GM23338 (cell line): ENCODE results near the gene ANGPT4. TPM values are rescaled to one million over a fixed set of nuclear protein-coding genes. Genes with fewer than 3 reads are reported as not detected.

Experiments used
- ATAC-seq: fragments of 200-7000 bp; cut with Tn5 transposase; 3 replicates; pipeline ENCODE4 v1.9.1; 2020
- DNase-seq: peaks from one replicate; pipeline ENCODE4 v3.0.0-alpha.2; 2015; ENCODE audit warnings: low spot score
- H2AFZ ChIP-seq: fragments of 200-600 bp; sonication (generic); 2 replicates; pipeline ENCODE4 v1.8.0; 2016; ENCODE audit warnings: antibody characterized with exemption, mild to moderate bottlenecking, moderate library complexity
- H3F3A ChIP-seq: fragments of 200-600 bp; sonication (generic); replicated peaks from 2 replicates; pipeline ENCODE4 v1.8.0; 2017; ENCODE audit warnings: antibody characterized with exemption, mixed run types, low read depth
- H3K27ac ChIP-seq: fragments of 200-600 bp; sonication (generic); 2 replicates; pipeline ENCODE4 v1.6.1; 2016; ENCODE audit warnings: low read depth
- H3K27me3 ChIP-seq: fragments of 200-600 bp; sonication (generic); 2 replicates; pipeline ENCODE4 v1.8.0; 2016; ENCODE audit warnings: mild to moderate bottlenecking, mixed run types, moderate library complexity; ENCODE audit not compliant: insufficient read depth
- H3K36me3 ChIP-seq: fragments of 200-600 bp; sonication (generic); 2 replicates; pipeline ENCODE4 v1.8.0; 2016; ENCODE audit warnings: mild to moderate bottlenecking; ENCODE audit not compliant: insufficient read depth
- H3K4me1 ChIP-seq: fragments of 200-600 bp; sonication (generic); 2 replicates; pipeline ENCODE4 v1.8.0; 2016; ENCODE audit warnings: mild to moderate bottlenecking, moderate library complexity; ENCODE audit not compliant: insufficient read depth
- H3K4me2 ChIP-seq: fragments of 200-600 bp; sonication (generic); 2 replicates; pipeline ENCODE4 v1.7.1; 2017; ENCODE audit warnings: mixed run types
- H3K4me3 ChIP-seq: fragments of 200-600 bp; sonication (generic); 2 replicates; pipeline ENCODE4 v1.6.1; 2016; ENCODE audit warnings: mixed run types
- H3K79me2 ChIP-seq: fragments of 200-600 bp; sonication (generic); replicated peaks from 2 replicates; pipeline ENCODE4 v1.8.0; 2017; ENCODE audit warnings: mild to moderate bottlenecking; ENCODE audit not compliant: insufficient read depth
- H3K9me2 ChIP-seq: fragments of 200-600 bp; sonication (generic); 2 replicates; pipeline ENCODE4 v1.8.0; 2017; ENCODE audit not compliant: insufficient read depth
- H4K20me1 ChIP-seq: fragments of 200-600 bp; sonication (generic); replicated peaks from 2 replicates; pipeline ENCODE4 v1.8.0; 2017; ENCODE audit warnings: mild to moderate bottlenecking; ENCODE audit not compliant: insufficient read depth
- H3K27ac Mint-ChIP-seq: 2 replicates; pipeline ENCODE4 v1.8.0; 2020; ENCODE audit warnings: inconsistent platforms, mild to moderate bottlenecking, moderate library complexity, mixed read lengths
- H3K27me3 Mint-ChIP-seq: 3 replicates; pipeline ENCODE4 v1.8.0; 2022; ENCODE audit warnings: low read depth, mild to moderate bottlenecking, moderate library complexity, mixed read lengths, inconsistent platforms; ENCODE audit not compliant: insufficient read depth, poor library complexity
- H3K36me3 Mint-ChIP-seq: 3 replicates; pipeline ENCODE4 v1.8.0; 2021; ENCODE audit warnings: low read depth, mild to moderate bottlenecking, inconsistent platforms, moderate library complexity, mixed read lengths
- H3K4me1 Mint-ChIP-seq: 3 replicates; pipeline ENCODE4 v1.8.0; 2020; ENCODE audit warnings: mild to moderate bottlenecking, inconsistent platforms, mixed read lengths
- H3K4me3 Mint-ChIP-seq: 3 replicates; pipeline ENCODE4 v1.8.0; 2021; ENCODE audit warnings: moderate library complexity, mild to moderate bottlenecking, inconsistent platforms, mixed read lengths
- H3K9me3 Mint-ChIP-seq: 3 replicates; pipeline ENCODE4 v1.8.0; 2020; ENCODE audit warnings: moderate library complexity, mild to moderate bottlenecking, inconsistent platforms, mixed read lengths
- CREB1 ChIP-seq: fragments of 250-450 bp; sonication (Bioruptor Pico); IDR thresholded peaks from 2 replicates; pipeline ENCODE4 v1.5.0; 2020; ENCODE audit warnings: low read depth, mild to moderate bottlenecking, moderate library complexity
- EZH2 ChIP-seq: fragments of 200-600 bp; sonication (generic); IDR thresholded peaks from one replicate; pipeline ENCODE4 v1.8.0; 2017; ENCODE audit warnings: antibody characterized with exemption, mild to moderate bottlenecking, low read depth; ENCODE audit not compliant: unreplicated experiment
- JUNB ChIP-seq: IDR thresholded peaks from one replicate; pipeline ENCODE4 v1.6.1; 2016; ENCODE audit warnings: antibody characterized with exemption; ENCODE audit not compliant: unreplicated experiment
- NANOG ChIP-seq: IDR thresholded peaks from 2 replicates; pipeline ENCODE4 v1.6.1; 2016; ENCODE audit warnings: antibody characterized with exemption, borderline replicate concordance
- STAT1 ChIP-seq: IDR thresholded peaks from one replicate; pipeline ENCODE4 v1.6.1; 2016; ENCODE audit warnings: antibody characterized with exemption; ENCODE audit not compliant: unreplicated experiment
- ZNF331 ChIP-seq: fragments of 250-450 bp; sonication (Bioruptor Pico); IDR thresholded peaks from 2 replicates; pipeline ENCODE4 v1.5.0; 2020; ENCODE audit warnings: low read depth, mild to moderate bottlenecking, moderate library complexity
- ZNF462 ChIP-seq: fragments of 250-450 bp; sonication (Bioruptor Pico); IDR thresholded peaks from 2 replicates; pipeline ENCODE4 v1.5.0; 2020; ENCODE audit warnings: mild to moderate bottlenecking, moderate library complexity
- polyA plus RNA-seq: library from polyadenylated mRNA; unstranded; fragments of >200 nt; fragmentation: Nextera tagmentation; extraction: Ambion mirVana; gene quantifications from 2 replicates; pipeline ENCODE4 v1.2.1, GENCODE V29; 2016
- total RNA-seq: library from RNA; depleted of rRNA; stranded (reverse); fragments of >200 nt; shearing (Covaris generic); gene quantifications from 2 replicates; pipeline ENCODE4 v1.2.3, GENCODE V29; 2014
- TF ChIP-seq, protein P1 (sequence below): IDR thresholded peaks from 2 replicates; pipeline ENCODE4 v1.6.1; 2016; ENCODE audit warnings: antibody characterized with exemption
- TF ChIP-seq, protein P2 (sequence below): IDR thresholded peaks from one replicate; pipeline ENCODE4 v1.6.1; 2018; ENCODE audit warnings: antibody characterized with exemption; ENCODE audit not compliant: unreplicated experiment

Gene ANGPT4
- total and polyA plus RNA-seq, 2 experiments from 2014 or later: 0.17 TPM; not detected in 1

- TF ChIP-seq, protein P1, sequence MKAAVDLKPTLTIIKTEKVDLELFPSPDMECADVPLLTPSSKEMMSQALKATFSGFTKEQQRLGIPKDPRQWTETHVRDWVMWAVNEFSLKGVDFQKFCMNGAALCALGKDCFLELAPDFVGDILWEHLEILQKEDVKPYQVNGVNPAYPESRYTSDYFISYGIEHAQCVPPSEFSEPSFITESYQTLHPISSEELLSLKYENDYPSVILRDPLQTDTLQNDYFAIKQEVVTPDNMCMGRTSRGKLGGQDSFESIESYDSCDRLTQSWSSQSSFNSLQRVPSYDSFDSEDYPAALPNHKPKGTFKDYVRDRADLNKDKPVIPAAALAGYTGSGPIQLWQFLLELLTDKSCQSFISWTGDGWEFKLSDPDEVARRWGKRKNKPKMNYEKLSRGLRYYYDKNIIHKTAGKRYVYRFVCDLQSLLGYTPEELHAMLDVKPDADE: no peak
- TF ChIP-seq ZNF462 (CRISPR knock-in tag): no peak
- no peak for TF ChIP-seq ZNF331 (CRISPR knock-in tag)
Measured at GRCh38 chr20:891058-891705, 25.0 kb downstream of the ANGPT4 start (continued).

GRCh38 chr20:890666-891057 lies 25.5 kb downstream of the ANGPT4 start:
- no peaks in the 10 kb centered on the region for H3K36me3 Mint-ChIP-seq
- TF ChIP-seq STAT1: no peak
- TF ChIP-seq, protein P2, sequence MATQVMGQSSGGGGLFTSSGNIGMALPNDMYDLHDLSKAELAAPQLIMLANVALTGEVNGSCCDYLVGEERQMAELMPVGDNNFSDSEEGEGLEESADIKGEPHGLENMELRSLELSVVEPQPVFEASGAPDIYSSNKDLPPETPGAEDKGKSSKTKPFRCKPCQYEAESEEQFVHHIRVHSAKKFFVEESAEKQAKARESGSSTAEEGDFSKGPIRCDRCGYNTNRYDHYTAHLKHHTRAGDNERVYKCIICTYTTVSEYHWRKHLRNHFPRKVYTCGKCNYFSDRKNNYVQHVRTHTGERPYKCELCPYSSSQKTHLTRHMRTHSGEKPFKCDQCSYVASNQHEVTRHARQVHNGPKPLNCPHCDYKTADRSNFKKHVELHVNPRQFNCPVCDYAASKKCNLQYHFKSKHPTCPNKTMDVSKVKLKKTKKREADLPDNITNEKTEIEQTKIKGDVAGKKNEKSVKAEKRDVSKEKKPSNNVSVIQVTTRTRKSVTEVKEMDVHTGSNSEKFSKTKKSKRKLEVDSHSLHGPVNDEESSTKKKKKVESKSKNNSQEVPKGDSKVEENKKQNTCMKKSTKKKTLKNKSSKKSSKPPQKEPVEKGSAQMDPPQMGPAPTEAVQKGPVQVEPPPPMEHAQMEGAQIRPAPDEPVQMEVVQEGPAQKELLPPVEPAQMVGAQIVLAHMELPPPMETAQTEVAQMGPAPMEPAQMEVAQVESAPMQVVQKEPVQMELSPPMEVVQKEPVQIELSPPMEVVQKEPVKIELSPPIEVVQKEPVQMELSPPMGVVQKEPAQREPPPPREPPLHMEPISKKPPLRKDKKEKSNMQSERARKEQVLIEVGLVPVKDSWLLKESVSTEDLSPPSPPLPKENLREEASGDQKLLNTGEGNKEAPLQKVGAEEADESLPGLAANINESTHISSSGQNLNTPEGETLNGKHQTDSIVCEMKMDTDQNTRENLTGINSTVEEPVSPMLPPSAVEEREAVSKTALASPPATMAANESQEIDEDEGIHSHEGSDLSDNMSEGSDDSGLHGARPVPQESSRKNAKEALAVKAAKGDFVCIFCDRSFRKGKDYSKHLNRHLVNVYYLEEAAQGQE: no peak
- TF ChIP-seq, protein P1: no peak
- no peak for TF ChIP-seq JUNB
- no peak for TF ChIP-seq CREB1
- TF ChIP-seq NANOG: no peak
- TF ChIP-seq EZH2: no peak

More at GRCh38 chr20:890666-891057, 25.5 kb downstream of the ANGPT4 start:
- Mint-ChIP-seq H3K4me1 (peaks cover 9% of the 10 kb centered on the region), H3K4me3 (no peak overlapping the region), H3K27ac (no peak overlapping the region), H3K27me3 (peaks cover 6% of the 10 kb centered on the region), H3K9me3 (no peaks in the 10 kb centered on the region)
- H3K9me2 ChIP-seq: no peaks in the 10 kb centered on the region
- H3K4me2 ChIP-seq: no peak overlapping the region
- no peaks in the 10 kb centered on the region for H4K20me1 ChIP-seq
- H3K27ac ChIP-seq: no peak overlapping the region
- no peaks in the 10 kb centered on the region for H3K36me3 ChIP-seq
- ATAC-seq (no peak), DNase-seq (no peak)
- H3K4me3 ChIP-seq: no peak overlapping the region
- peaks cover under 1% of the 10 kb centered on the region; the same call in 1 of the 2 replicates for H3K4me1 ChIP-seq
- no peaks in the 10 kb centered on the region for H3F3A ChIP-seq
- H3K27me3 ChIP-seq: peaks cover 7% of the 10 kb centered on the region
- no peak overlapping the region for H2AFZ ChIP-seq
- H3K79me2 ChIP-seq: no peaks in the 10 kb centered on the region
